ENCODE results near the gene C11orf97. TPM values are rescaled to one million over a fixed set of nuclear protein-coding genes. Genes with fewer than 3 reads are reported as not detected.
"Not testable (repeated sequence)": the region's sequence is repeated elsewhere in the genome, so short reads cannot be mapped to it uniquely, and the experiment has no call there.

C11orf97 gene
- polyA plus RNA-seq, 2 of the 4 experiments (the other 2 are of a cell fraction) = not detected

- Histone ChIP-seq H3K4me3 (no peak overlapping the region), H3K4me1 (no peaks in the 10 kb centered on the region), H3K9me3 (no peaks in the 10 kb centered on the region), H3K27ac (no peak overlapping the region), H3K4me2 (no peak overlapping the region)
- WGBS (ENCODE audit: missing lambda C conversion rate) = 24% methylated on average over 3 of the region's 3 CpGs
- ATAC-seq (peak; percentile 34 to 62; a peak in 4 of 6 replicates), DNase-seq (ENCODE audit: low read depth in 1 of 2, low spot score in 1 of 2) (peak; percentile 17 to 42), FAIRE-seq (no peak)
- POLR2A ChIA-PET = interaction anchor here (0.5 kb wide), 1 partner anchor 572 kb away, joined by 4 read pairs; no protein-coding TSS in a partner anchor
- CTCF ChIA-PET = interaction anchor here (0.8 to 1.8 kb wide), 5 partner anchors 15 to 618 kb away, joined by 3 to 12 read pairs (median 5); no protein-coding TSS in a partner anchor
- TF ChIP-seq MYC (IDR thresholded peaks at IDR 0.05; ENCODE audit: borderline replicate concordance, low read length) (no peak), BCL3 (IDR thresholded peaks at IDR 0.05) (no peak), EHF (CRISPR knock-in tag; IDR thresholded peaks at IDR 0.05) (no peak), CEBPB (IDR thresholded peaks at IDR 0.05) (no peak), SMC3 (IDR thresholded peaks at IDR 0.05) (peak; percentile 45; the same call in 2 of the 3 replicates), ZC3H11A (IDR thresholded peaks at IDR 0.05) (no peak), JUN (IDR thresholded peaks at IDR 0.05) (no peak), RAD21 (conservative IDR thresholded peaks at IDR 0.05 in 1 of 2, IDR thresholded peaks at IDR 0.05 in 1 of 2) (peak; percentile 69 to 75), ZFP36 (IDR thresholded peaks at IDR 0.05; ENCODE audit: borderline replicate concordance, partially characterized antibody) (no peak), RARB (CRISPR knock-in tag; IDR thresholded peaks at IDR 0.05) (no peak)
- TF ChIP-seq, protein P1, sequence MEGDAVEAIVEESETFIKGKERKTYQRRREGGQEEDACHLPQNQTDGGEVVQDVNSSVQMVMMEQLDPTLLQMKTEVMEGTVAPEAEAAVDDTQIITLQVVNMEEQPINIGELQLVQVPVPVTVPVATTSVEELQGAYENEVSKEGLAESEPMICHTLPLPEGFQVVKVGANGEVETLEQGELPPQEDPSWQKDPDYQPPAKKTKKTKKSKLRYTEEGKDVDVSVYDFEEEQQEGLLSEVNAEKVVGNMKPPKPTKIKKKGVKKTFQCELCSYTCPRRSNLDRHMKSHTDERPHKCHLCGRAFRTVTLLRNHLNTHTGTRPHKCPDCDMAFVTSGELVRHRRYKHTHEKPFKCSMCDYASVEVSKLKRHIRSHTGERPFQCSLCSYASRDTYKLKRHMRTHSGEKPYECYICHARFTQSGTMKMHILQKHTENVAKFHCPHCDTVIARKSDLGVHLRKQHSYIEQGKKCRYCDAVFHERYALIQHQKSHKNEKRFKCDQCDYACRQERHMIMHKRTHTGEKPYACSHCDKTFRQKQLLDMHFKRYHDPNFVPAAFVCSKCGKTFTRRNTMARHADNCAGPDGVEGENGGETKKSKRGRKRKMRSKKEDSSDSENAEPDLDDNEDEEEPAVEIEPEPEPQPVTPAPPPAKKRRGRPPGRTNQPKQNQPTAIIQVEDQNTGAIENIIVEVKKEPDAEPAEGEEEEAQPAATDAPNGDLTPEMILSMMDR (IDR thresholded peaks at IDR 0.05) = peak; percentile 67
Observed at GRCh38 chr11:94504689-94505293, 7.5 kb upstream of the C11orf97 start.

- ATAC-seq; H3K4me2 ChIP-seq; H3K4me1 ChIP-seq; H3K9me3 ChIP-seq; POLR2A ChIA-PET; FAIRE-seq; H3K4me3 ChIP-seq; H3K27ac ChIP-seq; DNase-seq (ENCODE audit: low read depth in 1 of 2, low spot score in 1 of 2): not testable (repeated sequence)
- CTCF ChIA-PET = interaction anchor here (0.6 to 4.0 kb wide), 2 partner anchors 611 to 1312 kb away, joined by 3 to 14 read pairs; no protein-coding TSS in a partner anchor
- 48% methylated on average over 5 of the region's 5 CpGs for WGBS (ENCODE audit: missing lambda C conversion rate)
Observed at GRCh38 chr11:94506513-94506912, 5.7 kb upstream of the C11orf97 start.

DNA sequence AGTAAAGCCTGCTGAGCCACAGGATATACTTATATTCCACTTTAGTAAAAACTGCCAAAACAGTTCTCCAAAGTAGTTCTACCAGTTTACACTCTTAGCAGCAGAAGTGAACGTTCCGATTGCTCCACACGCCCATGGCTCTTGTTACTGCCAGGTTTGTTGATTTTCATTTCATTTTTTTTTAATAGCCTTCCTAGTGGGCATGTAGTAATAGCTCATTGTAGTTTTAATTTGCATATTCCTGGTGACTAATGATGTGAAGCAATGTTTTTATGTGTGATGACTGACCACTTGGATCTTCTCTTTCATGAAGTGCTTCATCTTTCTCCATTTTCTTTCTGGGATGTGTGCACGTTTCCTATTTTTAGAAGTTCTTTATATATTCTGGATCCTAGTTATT is 4.8 kb upstream of the C11orf97 start:
- Histone ChIP-seq H3K4me2 (no peak overlapping the region), H3K9me3 (no peaks in the 10 kb centered on the region; the same call in 2 of the 3 replicates), H3K4me3 (no peak overlapping the region), H3K27ac (no peak overlapping the region), H3K4me1 (no peaks in the 10 kb centered on the region)
- DNase-seq (ENCODE audit: low read depth in 1 of 2, low spot score in 1 of 2) = no peak
- ChIA-PET CTCF (interaction anchor here (4.0 kb wide), 1 partner anchor 612 kb away, joined by 14 read pairs; no protein-coding TSS in a partner anchor), POLR2A (no interaction called here)
- 43% methylated on average over 4 of the region's 4 CpGs for WGBS (ENCODE audit: missing lambda C conversion rate)
- ATAC-seq = no peak
- TF ChIP-seq BCL3 (IDR thresholded peaks at IDR 0.05) (no peak), GATA3 (IDR thresholded peaks at IDR 0.05; ENCODE audit: borderline replicate concordance) (no peak), ELK1 (IDR thresholded peaks at IDR 0.05; ENCODE audit: low read depth, low read length) (no peak), HMGXB4 (CRISPR knock-in tag; IDR thresholded peaks at IDR 0.05; ENCODE audit: borderline replicate concordance) (no peak), EP300 (IDR thresholded peaks at IDR 0.05) (no peak), RFX5 (IDR thresholded peaks at IDR 0.05) (no peak), EHF (CRISPR knock-in tag; IDR thresholded peaks at IDR 0.05) (no peak), HEYL (CRISPR knock-in tag; IDR thresholded peaks at IDR 0.05) (no peak), JUNB (IDR thresholded peaks at IDR 0.05) (no peak), SREBF2 (IDR thresholded peaks at IDR 0.05) (no peak), RARB (CRISPR knock-in tag; IDR thresholded peaks at IDR 0.05) (no peak), TP53 (CRISPR knock-in tag; IDR thresholded peaks at IDR 0.05) (no peak), EHMT2 (IDR thresholded peaks at IDR 0.05; ENCODE audit: low read depth) (no peak), ESRRA (IDR thresholded peaks at IDR 0.05; ENCODE audit: borderline replicate concordance, low read length) (no peak)
- TF ChIP-seq, protein P2, sequence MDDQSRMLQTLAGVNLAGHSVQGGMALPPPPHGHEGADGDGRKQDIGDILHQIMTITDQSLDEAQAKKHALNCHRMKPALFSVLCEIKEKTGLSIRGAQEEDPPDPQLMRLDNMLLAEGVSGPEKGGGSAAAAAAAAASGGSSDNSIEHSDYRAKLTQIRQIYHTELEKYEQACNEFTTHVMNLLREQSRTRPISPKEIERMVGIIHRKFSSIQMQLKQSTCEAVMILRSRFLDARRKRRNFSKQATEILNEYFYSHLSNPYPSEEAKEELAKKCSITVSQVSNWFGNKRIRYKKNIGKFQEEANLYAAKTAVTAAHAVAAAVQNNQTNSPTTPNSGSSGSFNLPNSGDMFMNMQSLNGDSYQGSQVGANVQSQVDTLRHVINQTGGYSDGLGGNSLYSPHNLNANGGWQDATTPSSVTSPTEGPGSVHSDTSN (IDR thresholded peaks at IDR 0.05) = no peak
- TF ChIP-seq, protein P3, sequence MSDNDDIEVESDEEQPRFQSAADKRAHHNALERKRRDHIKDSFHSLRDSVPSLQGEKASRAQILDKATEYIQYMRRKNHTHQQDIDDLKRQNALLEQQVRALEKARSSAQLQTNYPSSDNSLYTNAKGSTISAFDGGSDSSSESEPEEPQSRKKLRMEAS (IDR thresholded peaks at IDR 0.05) = no peak
- no peak for FAIRE-seq

Measured in A549 (cell line).